ENCODE results near the gene RRAS2.
"Not testable (repeated sequence)": the region's sequence is repeated elsewhere in the genome, so short reads cannot be mapped to it uniquely, and the experiment has no call there.

The RRAS2 gene

GRCh38 chr11:14350215-14350614 lies 8.8 kb downstream of the RRAS2 start:
- H3K36me3 ChIP-seq (ENCODE audit: control insufficient read depth, insufficient read depth, low read length) = no peaks in the 10 kb centered on the region
- H3K27ac ChIP-seq = no peak overlapping the region
- peaks cover 5% of the 10 kb centered on the region for H3K79me2 ChIP-seq
- H3K27me3 ChIP-seq (ENCODE audit: control insufficient read depth, insufficient read depth, low read length) = no peaks in the 10 kb centered on the region
- H3K9me3 ChIP-seq (ENCODE audit: control insufficient read depth, low read length) = no peaks in the 10 kb centered on the region
- no peak overlapping the region for H3K4me2 ChIP-seq (ENCODE audit: low read length)
- H3K4me3 ChIP-seq (ENCODE audit: low read depth, low read length) = no peak overlapping the region
- no peak overlapping the region for H2AFZ ChIP-seq
- no peak overlapping the region for H3K9ac ChIP-seq
- no peaks in the 10 kb centered on the region for H3K4me1 ChIP-seq
- TF ChIP-seq CTCF (IDR thresholded peaks at IDR 0.05) = no peak

GRCh38 chr11:14347991-14348390 lies 11.0 kb downstream of the RRAS2 start:
- Histone ChIP-seq H3K36me3 (ENCODE audit: control insufficient read depth, insufficient read depth, low read length) (no peaks in the 10 kb centered on the region), H2AFZ (no peak overlapping the region), H3K4me1 (no peaks in the 10 kb centered on the region), H3K27ac (no peak overlapping the region), H3K27me3 (ENCODE audit: control insufficient read depth, insufficient read depth, low read length) (no peaks in the 10 kb centered on the region), H3K9ac (no peak overlapping the region), H3K9me3 (ENCODE audit: control insufficient read depth, low read length) (no peaks in the 10 kb centered on the region), H3K79me2 (peaks cover 13% of the 10 kb centered on the region), H3K4me2 (ENCODE audit: low read length) (no peak overlapping the region), H3K4me3 (ENCODE audit: low read depth, low read length) (no peak overlapping the region)
- TF ChIP-seq CTCF (IDR thresholded peaks at IDR 0.05) = no peak

- H3K27ac ChIP-seq = no peak overlapping the region
- no peaks in the 10 kb centered on the region for H3K27me3 ChIP-seq (ENCODE audit: control insufficient read depth, insufficient read depth, low read length)
- no peaks in the 10 kb centered on the region for H3K4me1 ChIP-seq
- H3K9ac ChIP-seq = no peak overlapping the region
- peaks cover 13% of the 10 kb centered on the region for H3K79me2 ChIP-seq
- no peaks in the 10 kb centered on the region for H3K36me3 ChIP-seq (ENCODE audit: control insufficient read depth, insufficient read depth, low read length)
- H3K4me2 ChIP-seq (ENCODE audit: low read length) = no peak overlapping the region
- no peak overlapping the region for H2AFZ ChIP-seq
- H3K9me3 ChIP-seq (ENCODE audit: control insufficient read depth, low read length) = no peaks in the 10 kb centered on the region
- no peak for TF ChIP-seq CTCF (IDR thresholded peaks at IDR 0.05)
- no peak overlapping the region for H3K4me3 ChIP-seq (ENCODE audit: low read depth, low read length)
Observed at GRCh38 chr11:14347494-14347893, 11.5 kb downstream of the RRAS2 start.

- TF ChIP-seq CTCF (IDR thresholded peaks at IDR 0.05) = no peak
- Histone ChIP-seq H2AFZ (no peak overlapping the region), H3K4me1 (no peaks in the 10 kb centered on the region), H3K9me3 (ENCODE audit: control insufficient read depth, low read length) (no peaks in the 10 kb centered on the region), H3K27me3 (ENCODE audit: control insufficient read depth, insufficient read depth, low read length) (no peaks in the 10 kb centered on the region), H3K36me3 (ENCODE audit: control insufficient read depth, insufficient read depth, low read length) (no peaks in the 10 kb centered on the region), H3K4me2 (ENCODE audit: low read length) (no peak overlapping the region), H3K27ac (no peak overlapping the region), H3K9ac (no peak overlapping the region), H3K4me3 (ENCODE audit: low read depth, low read length) (no peak overlapping the region), H3K79me2 (peaks cover 13% of the 10 kb centered on the region)
Observed at GRCh38 chr11:14346303-14346955, 12.6 kb downstream of the RRAS2 start.

GRCh38 chr11:14345668-14346067 lies 13.3 kb downstream of the RRAS2 start:
- H3K4me3 ChIP-seq (ENCODE audit: low read depth, low read length) = no peak overlapping the region
- no peak overlapping the region for H3K4me2 ChIP-seq (ENCODE audit: low read length)
- TF ChIP-seq CTCF (IDR thresholded peaks at IDR 0.05) = no peak
- H3K36me3 ChIP-seq (ENCODE audit: control insufficient read depth, insufficient read depth, low read length) = no peaks in the 10 kb centered on the region
- H3K27me3 ChIP-seq (ENCODE audit: control insufficient read depth, insufficient read depth, low read length) = no peaks in the 10 kb centered on the region
- peaks cover 11% of the 10 kb centered on the region for H3K79me2 ChIP-seq
- H3K9ac ChIP-seq = no peak overlapping the region
- no peaks in the 10 kb centered on the region for H3K9me3 ChIP-seq (ENCODE audit: control insufficient read depth, low read length)
- no peak overlapping the region for H2AFZ ChIP-seq
- no peak overlapping the region for H3K27ac ChIP-seq
- H3K4me1 ChIP-seq = no peaks in the 10 kb centered on the region

- not testable (repeated sequence) for H3K4me1 ChIP-seq; H3K4me2 ChIP-seq (ENCODE audit: low read length); H2AFZ ChIP-seq; H3K36me3 ChIP-seq (ENCODE audit: control insufficient read depth, insufficient read depth, low read length); H3K9me3 ChIP-seq (ENCODE audit: control insufficient read depth, low read length); H3K4me3 ChIP-seq (ENCODE audit: low read depth, low read length); H3K27me3 ChIP-seq (ENCODE audit: control insufficient read depth, insufficient read depth, low read length); H3K27ac ChIP-seq; H3K9ac ChIP-seq
- H3K79me2 ChIP-seq = peaks cover 11% of the 10 kb centered on the region
Observed at GRCh38 chr11:14345016-14345415, 14.0 kb downstream of the RRAS2 start.

Measured in parathyroid adenoma (tissue), 2 donors.